ENCODE measurements around the gene CLCN3. TPM values are rescaled to one million over a fixed set of nuclear protein-coding genes. Genes with fewer than 3 reads are reported as not detected.

Gene CLCN3
- total and polyA plus RNA-seq, 9 of the 15 experiments (the other 6 are each of a cell fraction or from before 2014, with no cell fraction given) = 12.7 to 60.6 (median 38.5) TPM

DNA sequence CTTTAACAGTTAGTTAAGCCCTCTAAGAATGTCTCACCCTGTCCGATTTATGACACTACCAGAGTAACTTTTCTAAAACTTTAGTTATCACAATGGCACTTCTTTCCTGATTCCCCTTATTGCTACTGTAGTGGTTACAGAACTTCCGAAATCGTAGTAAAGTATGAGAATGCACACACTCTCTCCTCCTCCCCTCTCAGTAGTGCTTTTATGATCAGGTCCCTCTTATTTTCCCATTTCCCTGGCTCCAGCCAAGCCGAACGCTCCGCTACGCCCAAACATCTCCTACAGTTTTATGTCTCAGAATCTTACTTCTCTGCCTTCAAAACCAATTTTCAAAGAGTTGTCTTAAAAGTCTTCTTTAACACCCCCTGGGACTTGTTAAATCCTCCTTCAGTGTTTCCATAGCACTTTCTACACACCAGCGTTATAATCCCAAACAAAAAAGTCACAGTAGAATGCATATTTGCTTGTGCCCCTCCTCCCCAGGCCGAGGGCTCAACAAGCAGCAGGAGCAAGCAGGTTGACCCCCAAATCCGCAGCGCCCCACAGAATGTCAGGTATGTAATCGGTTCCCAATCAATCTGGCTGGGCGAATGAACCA lies 136.7 kb downstream of the CLCN3 start:
- intact Hi-C loops (cut with micrococcal nuclease) (loop anchor here (2.0 to 5.0 kb wide), 2 partner anchors 95 to 136 kb away; partner anchors contain the start of gene CLCN3), in situ Hi-C loops (cut with MboI) (loop anchor here (10.0 kb wide), 1 partner anchor 142 kb away; the partner anchor contains the start of gene NEK1)
- Histone ChIP-seq H2AFZ (ENCODE audit: low read depth, low read length) (peak overlapping the region; percentile 97), H3K4me3 (peak overlapping the region; percentile 85), H3K27me3 (ENCODE audit: control insufficient read depth in 2 of 2, insufficient read depth in 2 of 2, low read length in 2 of 2) (no peaks in the 10 kb centered on the region), H3K9ac (ENCODE audit: insufficient read depth in 1 of 2, low read depth in 2 of 2, low read length in 2 of 2) (peak overlapping the region; percentile 89 to 97), H3K36me3 (ENCODE audit: control insufficient read depth, insufficient read depth, low read length) (peaks cover 10% of the 10 kb centered on the region; the same call in 1 of the 3 replicates), H3K27ac (ENCODE audit: extremely low read depth, low read depth, low read length) (peak overlapping the region; percentile 78), H3K4me1 (replicated peaks in 1 of 2; ENCODE audit: control insufficient read depth in 2 of 2, insufficient read depth in 2 of 2, low read length in 2 of 2) (peaks cover 5 to 11% of the 10 kb centered on the region in 2 experiments; a peak in 3 of 5 replicates), H3K79me2 (ENCODE audit: control insufficient read depth, insufficient read depth, low read length) (peaks cover 25% of the 10 kb centered on the region), H3K9me1 (ENCODE audit: control insufficient read depth, insufficient read depth, low read length) (no peaks in the 10 kb centered on the region), H4K20me1 (replicated peaks; ENCODE audit: control insufficient read depth, insufficient read depth, low read length) (no peaks in the 10 kb centered on the region), H3K9me3 (replicated peaks; ENCODE audit: control insufficient read depth, insufficient read depth, low read depth, low read length) (no peaks in the 10 kb centered on the region), H3K4me2 (ENCODE audit: insufficient read depth, low read length) (peak overlapping the region; percentile 97)
- DNase-seq (ENCODE audit: extremely low read depth in 1 of 4, low spot score in 3 of 4) (peak in 2 of 4 experiments; percentile 11 to 37), ATAC-seq (peak; percentile 61), FAIRE-seq (peak; percentile 67)
- ChIA-PET CTCF (ENCODE audit: low intra/inter-chr PET ratio) (no interaction called here), POLR2A (interaction anchor here (0.6 to 1.1 kb wide), 3 partner anchors 83 to 747 kb away, joined by 3 read pairs; partner anchors contain the start of genes CBR4 and MFAP3L)
- no TSS peak for BruUV-seq (replicated peaks)
- 1% methylated on average over 13 of the region's 13 CpGs for WGBS (ENCODE audit: insufficient coverage, low coverage, missing lambda C conversion rate)
- TF ChIP-seq SMARCC2 (IDR thresholded peaks at IDR 0.05; ENCODE audit: low read depth) (0 out of 2 replicates have a peak, but pooled peaks have one; percentile 10), SMARCE1 (IDR thresholded peaks at IDR 0.05) (no peak), GABPA (tag; conservative IDR thresholded peaks at IDR 0.05; ENCODE audit: low read depth) (no peak), EGR1 (conservative IDR thresholded peaks at IDR 0.05) (no peak), CXXC5 (CRISPR knock-in tag; IDR thresholded peaks at IDR 0.05) (no peak), ARID4B (CRISPR knock-in tag; IDR thresholded peaks at IDR 0.05) (0 out of 2 replicates have a peak, but pooled peaks have one; percentile 28), SFPQ (IDR thresholded peaks at IDR 0.05; ENCODE audit: low read depth, low read length) (no peak), EP300 (IDR thresholded peaks at IDR 0.05; ENCODE audit: low read length) (no peak), GATAD2B (IDR thresholded peaks at IDR 0.05; ENCODE audit: borderline replicate concordance) (0 out of 2 replicates have a peak, but pooled peaks have one; percentile 20), SIN3A (IDR thresholded peaks at IDR 0.05; ENCODE audit: borderline replicate concordance in 2 of 2, control insufficient read depth in 1 of 2, low read depth in 2 of 2, low read length in 2 of 2) (no peak), ASH1L (IDR thresholded peaks at IDR 0.05; ENCODE audit: borderline replicate concordance, low read depth, partially characterized antibody) (no peak), NR0B1 (IDR thresholded peaks at IDR 0.05; ENCODE audit: partially characterized antibody) (no peak), ZNF589 (CRISPR knock-in tag; IDR thresholded peaks at IDR 0.05; ENCODE audit: low read depth) (no peak)

All from K562 (cell line).